Transverse colon (tissue), 4 donors: ENCODE results near the gene SPOUT1.

Experiments
- POLR2A ChIP-seq: fragments of 450-650 bp; IDR thresholded peaks from one replicate; pipeline ENCODE4 v1.6.1; 2016; ENCODE audit warnings: antibody characterized with exemption, mild to moderate bottlenecking, moderate library complexity
- POLR2AphosphoS5 ChIP-seq, 3 donors: sonication (generic); formaldehyde crosslinking; IDR thresholded peaks; one replicate each; pipeline ENCODE4 v1.6.1; 2016; ENCODE audit warnings: antibody characterized with exemption in 3 of 3
- TF ChIP-seq, protein P1 (sequence below), 5 experiments: fragments of 200-600 bp in 3 of 5; fragments of 450-650 bp in 2 of 5; sonication (generic) in 3 of 5; IDR thresholded peaks; 1 replicate in 2 of 5; 2 replicates in 3 of 5; pipeline ENCODE4 v1.5.1; 2016 to 2017; ENCODE audit warnings: antibody characterized with exemption in 5 of 5, inconsistent platforms in 3 of 5, mild to moderate bottlenecking in 2 of 5, moderate library complexity in 1 of 5

DNA sequence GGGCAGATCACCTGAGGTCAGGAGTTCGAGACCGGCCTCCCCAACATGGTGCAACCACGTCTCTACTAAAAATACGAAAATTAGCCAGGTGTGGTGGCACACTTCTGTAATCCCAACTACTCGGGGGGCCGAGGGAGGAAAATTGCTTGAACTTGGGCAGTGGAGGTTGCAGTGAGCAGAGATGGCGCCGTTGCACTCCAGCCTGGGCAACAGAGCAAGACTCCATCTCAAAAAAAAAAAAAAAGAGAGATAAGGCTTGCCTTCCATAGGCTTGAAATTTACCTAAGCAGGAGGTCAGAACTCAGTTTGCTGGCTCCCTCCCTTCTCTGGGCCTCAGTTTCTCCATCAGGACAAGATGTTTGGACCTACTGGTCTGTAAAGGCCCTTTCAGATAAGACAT lies 1.3 kb downstream of the SPOUT1 start:
- TF ChIP-seq, protein P1, sequence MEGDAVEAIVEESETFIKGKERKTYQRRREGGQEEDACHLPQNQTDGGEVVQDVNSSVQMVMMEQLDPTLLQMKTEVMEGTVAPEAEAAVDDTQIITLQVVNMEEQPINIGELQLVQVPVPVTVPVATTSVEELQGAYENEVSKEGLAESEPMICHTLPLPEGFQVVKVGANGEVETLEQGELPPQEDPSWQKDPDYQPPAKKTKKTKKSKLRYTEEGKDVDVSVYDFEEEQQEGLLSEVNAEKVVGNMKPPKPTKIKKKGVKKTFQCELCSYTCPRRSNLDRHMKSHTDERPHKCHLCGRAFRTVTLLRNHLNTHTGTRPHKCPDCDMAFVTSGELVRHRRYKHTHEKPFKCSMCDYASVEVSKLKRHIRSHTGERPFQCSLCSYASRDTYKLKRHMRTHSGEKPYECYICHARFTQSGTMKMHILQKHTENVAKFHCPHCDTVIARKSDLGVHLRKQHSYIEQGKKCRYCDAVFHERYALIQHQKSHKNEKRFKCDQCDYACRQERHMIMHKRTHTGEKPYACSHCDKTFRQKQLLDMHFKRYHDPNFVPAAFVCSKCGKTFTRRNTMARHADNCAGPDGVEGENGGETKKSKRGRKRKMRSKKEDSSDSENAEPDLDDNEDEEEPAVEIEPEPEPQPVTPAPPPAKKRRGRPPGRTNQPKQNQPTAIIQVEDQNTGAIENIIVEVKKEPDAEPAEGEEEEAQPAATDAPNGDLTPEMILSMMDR (IDR thresholded peaks at IDR 0.05) = no peak
- TF ChIP-seq POLR2AphosphoS5 (IDR thresholded peaks at IDR 0.05) (no peak), POLR2A (no peak)
